Measurements from ENCODE around the gene ZNF77.
"Not testable (repeated sequence)": the region's sequence is repeated elsewhere in the genome, so short reads cannot be mapped to it uniquely, and the experiment has no call there.

The ZNF77 gene

GRCh38 chr19:2942928-2943640 lies 1.7 kb downstream of the ZNF77 start:
- no peak overlapping the region for H3K4me3 ChIP-seq (ENCODE audit: low read depth, low read length)
- TF ChIP-seq CTCF (IDR thresholded peaks at IDR 0.05; ENCODE audit: low read depth, low read length): no peak

GRCh38 chr19:2935863-2936262 lies 8.9 kb downstream of the ZNF77 start:
- H3K4me3 ChIP-seq (ENCODE audit: low read depth, low read length): not testable (repeated sequence)

GRCh38 chr19:2933490-2933910 lies 11.3 kb downstream of the ZNF77 start:
- H3K4me3 ChIP-seq (ENCODE audit: low read depth, low read length): no peak overlapping the region
- TF ChIP-seq CTCF (IDR thresholded peaks at IDR 0.05; ENCODE audit: low read depth, low read length): no peak

GRCh38 chr19:2927032-2927430 lies 17.7 kb downstream of the ZNF77 start:
- H3K4me3 ChIP-seq (ENCODE audit: low read depth, low read length): no peak overlapping the region
- TF ChIP-seq CTCF (IDR thresholded peaks at IDR 0.05; ENCODE audit: low read depth, low read length): no peak

- TF ChIP-seq CTCF (IDR thresholded peaks at IDR 0.05; ENCODE audit: low read depth, low read length): no peak
- no peak overlapping the region for H3K4me3 ChIP-seq (ENCODE audit: low read depth, low read length)
These were observed 18.3 kb downstream of the ZNF77 start for GRCh38 chr19:2926341-2927031.

- TF ChIP-seq CTCF (IDR thresholded peaks at IDR 0.05; ENCODE audit: low read depth, low read length): no peak
- no peak overlapping the region for H3K4me3 ChIP-seq (ENCODE audit: low read depth, low read length)
These were observed 21.3 kb downstream of the ZNF77 start for GRCh38 chr19:2923510-2923909.

- no peak overlapping the region for H3K4me3 ChIP-seq (ENCODE audit: low read depth, low read length)
- no peak for TF ChIP-seq CTCF (IDR thresholded peaks at IDR 0.05; ENCODE audit: low read depth, low read length)
These were observed 21.8 kb downstream of the ZNF77 start for GRCh38 chr19:2922987-2923386.
